K562 (cell line): ENCODE data around the gene SPEM3. TPM values are rescaled to one million over a fixed set of nuclear protein-coding genes. Genes with fewer than 3 reads are reported as not detected.

Source experiments
- ARHGAP35 ChIP-seq: fragments of 450-650 bp; IDR thresholded peaks from 2 replicates; pipeline ENCODE4 v1.6.1; 2018; ENCODE audit not compliant: partially characterized antibody
- BCL6 ChIP-seq: fragments of 250-450 bp; sonication (Bioruptor Pico); IDR thresholded peaks from 2 replicates; pipeline ENCODE4 v1.4.0; 2020
- C11orf30 ChIP-seq: fragments of 450-650 bp; IDR thresholded peaks from 2 replicates; pipeline ENCODE4 v1.6.1; 2016; ENCODE audit warnings: low read depth, mild to moderate bottlenecking
- CEBPG ChIP-seq, 3 experiments: fragments of 200-800 bp in 1 of 3; sonication (Bioruptor generic) in 1 of 3; sonication (generic) in 1 of 3; formaldehyde crosslinking in 1 of 3; IDR thresholded peaks in 2 of 3; conservative IDR thresholded peaks in 1 of 3; 2 replicates each; pipeline versions ENCODE4 v1.6.1 to v1.8.0; 2016 to 2022; ENCODE audit warnings: missing compliant biosample characterization in 2 of 3, missing genetic modification characterization in 2 of 3, mild to moderate bottlenecking in 1 of 3, missing genetic modification reagents in 1 of 3
- CHD4 ChIP-seq: fragments of 200-600 bp; sonication (generic); IDR thresholded peaks from 3 replicates; pipeline ENCODE4 v1.6.1; 2012; ENCODE audit warnings: low read depth, mild to moderate bottlenecking, mixed read lengths, low read length, inconsistent platforms; ENCODE audit not compliant: insufficient read depth, insufficient replicate concordance, poor library complexity, severe bottlenecking
- CTCFL ChIP-seq: IDR thresholded peaks from 2 replicates; pipeline ENCODE4 v1.6.1; 2011; ENCODE audit warnings: borderline replicate concordance, low read depth, mild to moderate bottlenecking, moderate library complexity, low read length; ENCODE audit not compliant: insufficient read depth, poor library complexity, severe bottlenecking
- DNMT1 ChIP-seq: fragments of 450-650 bp; IDR thresholded peaks from 2 replicates; pipeline ENCODE4 v1.6.1; 2016; ENCODE audit warnings: antibody characterized with exemption, mild to moderate bottlenecking
- HMG20B ChIP-seq: fragments of 250-450 bp; sonication (Bioruptor Pico); IDR thresholded peaks from 2 replicates; pipeline ENCODE4 v1.5.0; 2021; ENCODE audit warnings: mild to moderate bottlenecking
- HNRNPK ChIP-seq: fragments of 200-400 bp; formaldehyde crosslinking; IDR thresholded peaks from one replicate; pipeline ENCODE4 v1.6.1; 2018; ENCODE audit warnings: mild to moderate bottlenecking, low read depth, low read length; ENCODE audit not compliant: poor library complexity, severe bottlenecking
- KAT8 ChIP-seq: fragments of 450-650 bp; IDR thresholded peaks from 2 replicates; pipeline ENCODE4 v1.6.1; 2016; ENCODE audit warnings: low read depth, mild to moderate bottlenecking
- NFIC ChIP-seq: fragments of 450-650 bp; IDR thresholded peaks from 2 replicates; pipeline ENCODE4 v1.6.1; 2017; ENCODE audit warnings: mild to moderate bottlenecking, inconsistent platforms
- NONO ChIP-seq, 2 experiments: fragments of 200-400 bp in 1 of 2; fragments of 450-650 bp in 1 of 2; formaldehyde crosslinking in 1 of 2; IDR thresholded peaks; 2 replicates each; pipeline ENCODE4 v1.6.1; 2017; ENCODE audit warnings: low read depth in 2 of 2, mild to moderate bottlenecking in 2 of 2, moderate library complexity in 2 of 2, low read length in 1 of 2
- NRF1 ChIP-seq, 2 experiments: fragments of 450-650 bp; IDR thresholded peaks in 1 of 2; conservative IDR thresholded peaks in 1 of 2; 2 replicates each; pipeline ENCODE4 v1.6.1; 2014; ENCODE audit warnings: mild to moderate bottlenecking in 2 of 2
- PRMT5 ChIP-seq: sonication (generic); formaldehyde crosslinking; IDR thresholded peaks from 2 replicates; pipeline ENCODE4 v1.5.0; 2020; ENCODE audit warnings: missing genetic modification reagents
- RBBP5 ChIP-seq: fragments of 200-600 bp; sonication (generic); IDR thresholded peaks from 2 replicates; pipeline ENCODE4 v1.6.1; 2012; ENCODE audit warnings: borderline replicate concordance, mild to moderate bottlenecking, low read length, control low read depth, inconsistent platforms; ENCODE audit not compliant: insufficient read depth, poor library complexity, severe bottlenecking
- RCOR1 ChIP-seq, 2 experiments: IDR thresholded peaks; 2 replicates each; pipeline ENCODE4 v1.6.1; 2012; ENCODE audit warnings: low read depth in 2 of 2, low read length in 2 of 2, borderline replicate concordance in 1 of 2, improper control_type of control experiment in 1 of 2
- RFX7 ChIP-seq: fragments of 250-450 bp; sonication (Bioruptor Pico); IDR thresholded peaks from 2 replicates; pipeline ENCODE4 v1.5.1; 2021; ENCODE audit warnings: mild to moderate bottlenecking
- SLC30A9 ChIP-seq: fragments of 250-450 bp; sonication (Bioruptor Pico); IDR thresholded peaks from 2 replicates; pipeline ENCODE4 v1.8.0; 2022; ENCODE audit warnings: mild to moderate bottlenecking, moderate library complexity
- TFAM ChIP-seq: fragments of 250-450 bp; sonication (Bioruptor Pico); conservative IDR thresholded peaks from 2 replicates; pipeline ENCODE4 v1.5.0; 2021; ENCODE audit warnings: mild to moderate bottlenecking, moderate library complexity
- ZBTB1 ChIP-seq: sonication (generic); formaldehyde crosslinking; IDR thresholded peaks from 2 replicates; pipeline ENCODE4 v1.8.1; 2023; ENCODE audit warnings: missing genetic modification reagents, low read depth, mild to moderate bottlenecking, borderline replicate concordance
- ZEB2 ChIP-seq: fragments of 450-650 bp; IDR thresholded peaks from 2 replicates; pipeline ENCODE4 v1.6.1; 2016
- ZFX ChIP-seq: sonication (generic); formaldehyde crosslinking; IDR thresholded peaks from 2 replicates; pipeline ENCODE4 v1.8.0; 2022; ENCODE audit warnings: mild to moderate bottlenecking, missing genetic modification reagents, moderate library complexity
- ZNF282 ChIP-seq: sonication (generic); formaldehyde crosslinking; IDR thresholded peaks from 2 replicates; pipeline ENCODE4 v1.8.1; 2023; ENCODE audit warnings: missing genetic modification reagents
- ZNF75A ChIP-seq: fragments of 450-650 bp; formaldehyde crosslinking; IDR thresholded peaks from 2 replicates; pipeline ENCODE4 v1.4.0; 2020; ENCODE audit warnings: mild to moderate bottlenecking
- polyA plus RNA-seq, 8 experiments: library from polyadenylated mRNA; depleted of rRNA in 4 of 8; stranded (reverse) in 5 of 8; unstranded in 3 of 8; fragments of >200 nt; fragmentation: Nextera tagmentation in 2 of 8; fragmentation: Illumina TruSeq in 1 of 8; extraction: Ambion mirVana in 2 of 8; extraction: Trizol in 1 of 8; gene quantifications; 2 replicates each; pipeline versions ENCODE4 v1.2.1 to v1.2.3, GENCODE V29; 2011 to 2014; ENCODE audit warnings: inconsistent platforms in 1 of 8, missing spikeins in 1 of 8
- total RNA-seq, 7 experiments: library from RNA; depleted of rRNA in 6 of 7; stranded (reverse); fragments of >200 nt in 6 of 7; fragmentation: Illumina TruSeq in 2 of 7; extraction: Trizol in 2 of 7; gene quantifications; 2 replicates each; pipeline versions ENCODE4 v1.2.1 to v1.2.3, GENCODE V29; 2011 to 2021; ENCODE audit warnings: low replicate concordance in 1 of 7
- TF ChIP-seq, protein P1 (sequence below): sonication (generic); formaldehyde crosslinking; IDR thresholded peaks from 2 replicates; pipeline ENCODE4 v1.9.0; 2022; ENCODE audit warnings: mild to moderate bottlenecking, missing genetic modification reagents
- TF ChIP-seq, protein P2 (sequence below): fragments of 250-450 bp; sonication (Bioruptor Pico); IDR thresholded peaks from 2 replicates; pipeline ENCODE4 v1.6.1; 2021; ENCODE audit warnings: mild to moderate bottlenecking

Gene SPEM3
- total and polyA plus RNA-seq, 9 of the 15 experiments (the other 6 are each of a cell fraction or from before 2014, with no cell fraction given): not detected

GRCh38 chr17:7478276-7479212 is 49.9 kb downstream of the SPEM3 start (continued):
- TF ChIP-seq, protein P1, sequence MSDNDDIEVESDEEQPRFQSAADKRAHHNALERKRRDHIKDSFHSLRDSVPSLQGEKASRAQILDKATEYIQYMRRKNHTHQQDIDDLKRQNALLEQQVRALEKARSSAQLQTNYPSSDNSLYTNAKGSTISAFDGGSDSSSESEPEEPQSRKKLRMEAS (CRISPR knock-in tag): no peak
- no peak for TF ChIP-seq KAT8
- TF ChIP-seq CTCFL: no peak
- TF ChIP-seq RCOR1 (IDR thresholded peaks at IDR 0.05; ENCODE audit: borderline replicate concordance in 1 of 2, low read depth in 2 of 2, low read length in 2 of 2): no peak
- no peak for TF ChIP-seq C11orf30
- TF ChIP-seq BCL6 (CRISPR knock-in tag): no peak
- TF ChIP-seq ZNF75A: no peak
- TF ChIP-seq TFAM (CRISPR knock-in tag): no peak
- peak; percentile 37 for TF ChIP-seq RBBP5
- peak; percentile 20; the same call in 1 of the 2 replicates for TF ChIP-seq NFIC
- 0 out of 2 replicates have a peak, but pooled peaks have one; percentile 28 for TF ChIP-seq CEBPG (CRISPR knock-in tag; IDR thresholded peaks at IDR 0.05)
- no peak for TF ChIP-seq CEBPG (tag; conservative IDR thresholded peaks at IDR 0.05 in 1 of 2, IDR thresholded peaks at IDR 0.05 in 1 of 2)
- TF ChIP-seq DNMT1: no peak
- no peak for TF ChIP-seq PRMT5 (CRISPR knock-in tag)
- no peak for TF ChIP-seq RFX7 (CRISPR knock-in tag)
- peak; percentile 27 to 34; a peak in 1 of 4 replicates for TF ChIP-seq NRF1 (conservative IDR thresholded peaks at IDR 0.05 in 1 of 2, IDR thresholded peaks at IDR 0.05 in 1 of 2)
- TF ChIP-seq HNRNPK: no peak
- no peak for TF ChIP-seq ZNF282 (CRISPR knock-in tag)
- no peak for TF ChIP-seq CHD4
- no peak for TF ChIP-seq ARHGAP35
- TF ChIP-seq ZFX (CRISPR knock-in tag): peak; percentile 11; the same call in 1 of the 2 replicates
- TF ChIP-seq ZBTB1 (CRISPR knock-in tag): no peak
- TF ChIP-seq HMG20B: no peak
- no peak for TF ChIP-seq SLC30A9 (CRISPR knock-in tag)
- TF ChIP-seq NONO (IDR thresholded peaks at IDR 0.05; ENCODE audit: low read depth in 2 of 2, low read length in 1 of 2): no peak
- no peak for TF ChIP-seq ZEB2
- TF ChIP-seq, protein P2, sequence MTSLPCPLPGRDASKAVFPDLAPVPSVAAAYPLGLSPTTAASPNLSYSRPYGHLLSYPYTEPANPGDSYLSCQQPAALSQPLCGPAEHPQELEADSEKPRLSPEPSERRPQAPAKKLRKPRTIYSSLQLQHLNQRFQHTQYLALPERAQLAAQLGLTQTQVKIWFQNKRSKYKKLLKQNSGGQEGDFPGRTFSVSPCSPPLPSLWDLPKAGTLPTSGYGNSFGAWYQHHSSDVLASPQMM (CRISPR knock-in tag): no peak
